Heart right ventricle (tissue), 16 donors: ENCODE results near the gene ATN1. TPM values are rescaled to one million over a fixed set of nuclear protein-coding genes. Genes with fewer than 3 reads are reported as not detected.

Experiments
- ATAC-seq, 8 donors: fragments of 200-7000 bp; cut with Tn5 transposase; one replicate each; pipeline ENCODE4 v1.9.1; 2020; ENCODE audit warnings: mild to moderate bottlenecking in 8 of 8, moderate library complexity in 8 of 8, moderate number of reproducible peaks in 1 of 8
- DNase-seq, 2 donors: peaks; one replicate each; pipeline ENCODE4 v3.0.0-alpha.2; 2020
- H3K27ac ChIP-seq, 10 donors: fragments of 200-600 bp; sonication (generic) in 2 of 10; one replicate each; pipeline versions ENCODE4 v1.5.0 to v1.8.0; 2020 to 2022; ENCODE audit warnings: mild to moderate bottlenecking in 3 of 10
- H3K27me3 ChIP-seq, 7 donors: fragments of 200-600 bp; one replicate each; pipeline ENCODE4 v1.8.0; 2021 to 2022; ENCODE audit warnings: mild to moderate bottlenecking in 2 of 7
- H3K36me3 ChIP-seq, 9 donors: fragments of 200-600 bp; sonication (generic) in 1 of 9; one replicate each; pipeline versions ENCODE4 v1.5.0 to v1.8.0; 2020 to 2022; ENCODE audit warnings: mild to moderate bottlenecking in 2 of 9
- H3K4me1 ChIP-seq, 9 donors: fragments of 200-600 bp; sonication (generic) in 1 of 9; one replicate each; pipeline versions ENCODE4 v1.5.0 to v1.8.0; 2020 to 2022; ENCODE audit warnings: mild to moderate bottlenecking in 4 of 9
- H3K4me3 ChIP-seq, 10 donors: fragments of 200-600 bp; sonication (generic) in 2 of 10; one replicate each; pipeline versions ENCODE4 v1.5.0 to v1.8.0; 2020 to 2022; ENCODE audit warnings: mild to moderate bottlenecking in 7 of 10, moderate library complexity in 2 of 10
- H3K9me3 ChIP-seq, 11 donors: fragments of 200-600 bp in 10 of 11; sonication (generic) in 2 of 11; one replicate each; pipeline versions ENCODE4 v1.5.0 to v1.8.0; 2013 to 2022; ENCODE audit warnings: mild to moderate bottlenecking in 2 of 11, control low read depth in 1 of 11, moderate library complexity in 1 of 11
- CTCF ChIP-seq, 9 donors: fragments of 200-600 bp; sonication (generic) in 2 of 9; IDR thresholded peaks; one replicate each; pipeline versions ENCODE4 v1.5.0 to v1.8.0; 2021 to 2022; ENCODE audit warnings: antibody characterized with exemption in 9 of 9, mild to moderate bottlenecking in 5 of 9, moderate library complexity in 1 of 9
- WGBS, 2 donors: extraction: QIAGEN DNeasy Blood & Tissue Kit; methylation state at CpG; one replicate each; pipeline ENCODE4 v1.1.7; 2013; ENCODE audit warnings: inconsistent platforms in 1 of 2; 5-methylcytosine and 5-hydroxymethylcytosine counted together
- intact Hi-C, 10 donors: fragments of 100-400 bp; cut with DNase I; formaldehyde crosslinking; loops; one replicate each; pipeline versions ENCODE4 v1.11.1 to v1.14.2; 2022
- polyA plus RNA-seq, 2 donors: library from polyadenylated mRNA; stranded (reverse); fragments of 200-250 nt; gene quantifications; one replicate each; pipeline ENCODE4 v1.2.3, GENCODE V29; 2013
- total RNA-seq, 10 donors: library from RNA; stranded (reverse); fragmentation: NEBNext Ultra II Directional in 3 of 10; extraction: Animal tissue kit (Norgen Biotek cat#: 25700) in 3 of 10; gene quantifications; one replicate each; pipeline versions ENCODE4 v1.2.1 to v1.2.4, GENCODE V29; 2021 to 2023
- donor health status: Arrhythmogenic right ventricular cardiomyopathy.
- donor health status: ischemic (EF 13 %, LVEDD 7.1; RV severe dilation, severe dysfunction).
- donor health status: healthy with polysubstance abuse.
- donor health status: DM: no; HTN: yes; CAD: no.
- donor health status: DM: no; HTN: no; CAD: no.
- donor health status: ischemic (EF 25% LVEDD 6.9; RV normal size, moderate dysfunction).
- donor health status: ischemic (EF 25% LVEDD 5.7; RV mildly dilated, moderate dysfunction).
- donor health status: healthy.
- donor health status: DM: yes; HTN: yes; CAD: no.
- donor health status: Ischemic cardiomyopathy.
- donor health status: ischemic (EF 35%, LVEDD 5.7; RV mildly dilated, moderate dysfunction).
- donor health status: nonischemic (EF 11% LVEDD 7.7; RV severe dilation, severe dysfunction).
- donor health status: DM: yes; HTN: yes; CAD: no.
- donor health status: PGD.
- donor health status: ischemic (EF 29% LVEDD 5.4; RV normal size, mild dysfunction).
- donor health status: nonischemic (EF 23%, LVEDD 6.1; RV moderate dilation, normal function).

ATN1 gene
- total and polyA plus RNA-seq, 12 donors: 48.7 to 96.7 (median 65.8) TPM

DNA sequence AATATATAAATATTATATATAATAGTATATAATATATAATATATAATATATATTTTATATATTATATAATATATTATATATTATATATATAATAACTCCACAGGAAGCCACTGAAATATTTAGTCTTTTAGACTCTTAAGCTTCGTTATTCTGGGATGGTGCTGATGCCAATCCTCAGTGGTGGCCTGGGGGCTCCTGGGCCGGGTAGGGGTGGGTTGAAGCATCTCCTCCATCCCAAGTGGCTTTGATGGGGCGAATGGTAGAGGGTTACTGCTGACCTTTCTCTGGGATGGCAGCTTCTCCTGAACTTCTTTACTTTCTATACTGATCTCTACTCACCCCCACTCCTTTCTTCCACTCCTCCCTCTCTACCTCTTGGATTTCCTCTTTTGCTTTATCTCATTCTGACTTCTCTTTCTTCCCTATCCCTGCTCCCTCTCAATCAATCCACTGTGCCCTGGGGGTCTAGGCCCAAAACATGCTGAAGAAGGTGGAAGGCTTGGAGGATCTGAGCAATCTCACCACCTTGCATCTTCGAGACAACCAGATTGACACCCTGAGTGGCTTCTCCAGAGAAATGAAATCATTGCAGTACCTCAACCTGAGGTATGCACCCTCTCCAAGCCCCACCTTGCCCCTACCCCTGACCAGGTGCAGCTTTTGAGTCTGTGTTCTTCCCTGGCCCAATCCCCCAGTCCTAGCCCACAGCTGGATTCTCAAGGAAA is 18.2 kb upstream of the ATN1 start:
- intact Hi-C loops: no loop called here
- DNase-seq (no peak), ATAC-seq (no peak)
- Histone ChIP-seq H3K9me3 (no peaks in the 10 kb centered on the region), H3K4me1 (peaks cover 0 to 18% (median 11%) of the 10 kb centered on the region in 9 donors), H3K27me3 (peaks cover 0 to 26% (median 0%) of the 10 kb centered on the region in 7 donors), H3K27ac (no peak overlapping the region), H3K4me3 (no peak overlapping the region), H3K36me3 (peaks cover 0 to 21% (median 0%) of the 10 kb centered on the region in 9 donors)
- TF ChIP-seq CTCF (IDR thresholded peaks at IDR 0.05): no peak
- 87 to 92% methylated on average over 4 of the region's 4 CpGs for WGBS, 2 donors

- 89 to 91% methylated on average over 15 of the region's 15 CpGs for WGBS, 2 donors
- Histone ChIP-seq H3K36me3 (peaks cover 0 to 10% (median 0%) of the 10 kb centered on the region in 9 donors), H3K4me3 (no peak overlapping the region), H3K27ac (no peak overlapping the region), H3K9me3 (no peaks in the 10 kb centered on the region), H3K4me1 (peaks cover 0 to 23% (median 16%) of the 10 kb centered on the region in 9 donors), H3K27me3 (peaks cover 0 to 39% (median 0%) of the 10 kb centered on the region in 7 donors)
- TF ChIP-seq CTCF (IDR thresholded peaks at IDR 0.05): no peak
- ATAC-seq: no peak
- intact Hi-C loops: no loop called here
- DNase-seq: no peak
Observed at GRCh38 chr12:6912164-6912935, 15.4 kb upstream of the ATN1 start.

GRCh38 chr12:6914246-6914946 is 13.4 kb upstream of the ATN1 start, which contains the start of gene ENO2:
Gene ENO2 (plus strand): TSS chr12:6914580. CDS start chr12:6915833, 1,253 bp downstream.
- DNase-seq (peak; percentile 73 to 77), ATAC-seq (peak; percentile 84 to 93 (median 90))
- peak within 1 kb of the TSS; percentile 50 to 78 (median 72) for H3K4me3 ChIP-seq
- no peaks in the 10 kb centered on the region for H3K9me3 ChIP-seq
- H3K27me3 ChIP-seq: peaks cover 0 to 39% (median 0%) of the 10 kb centered on the region in 7 donors
- no peak for TF ChIP-seq CTCF (IDR thresholded peaks at IDR 0.05)
- 1% methylated on average over 53 to 68 of the region's 68 CpGs for WGBS, 2 donors
- H3K36me3 ChIP-seq: peaks cover 0 to 18% (median 0%) of the 10 kb centered on the region in 9 donors
- intact Hi-C loops: no loop called here
- H3K27ac ChIP-seq: peak within 1 kb of the TSS; percentile 31 to 87 (median 66)
- peaks cover 0 to 23% (median 16%) of the 10 kb centered on the region in 9 donors for H3K4me1 ChIP-seq
